Measurements from ENCODE around the gene TOP2A. TPM values are rescaled to one million over a fixed set of nuclear protein-coding genes. Genes with fewer than 3 reads are reported as not detected.
A peak's percentile ranks its signal among the peaks of the same experiment; 100 is the strongest.

TOP2A gene, protein sequence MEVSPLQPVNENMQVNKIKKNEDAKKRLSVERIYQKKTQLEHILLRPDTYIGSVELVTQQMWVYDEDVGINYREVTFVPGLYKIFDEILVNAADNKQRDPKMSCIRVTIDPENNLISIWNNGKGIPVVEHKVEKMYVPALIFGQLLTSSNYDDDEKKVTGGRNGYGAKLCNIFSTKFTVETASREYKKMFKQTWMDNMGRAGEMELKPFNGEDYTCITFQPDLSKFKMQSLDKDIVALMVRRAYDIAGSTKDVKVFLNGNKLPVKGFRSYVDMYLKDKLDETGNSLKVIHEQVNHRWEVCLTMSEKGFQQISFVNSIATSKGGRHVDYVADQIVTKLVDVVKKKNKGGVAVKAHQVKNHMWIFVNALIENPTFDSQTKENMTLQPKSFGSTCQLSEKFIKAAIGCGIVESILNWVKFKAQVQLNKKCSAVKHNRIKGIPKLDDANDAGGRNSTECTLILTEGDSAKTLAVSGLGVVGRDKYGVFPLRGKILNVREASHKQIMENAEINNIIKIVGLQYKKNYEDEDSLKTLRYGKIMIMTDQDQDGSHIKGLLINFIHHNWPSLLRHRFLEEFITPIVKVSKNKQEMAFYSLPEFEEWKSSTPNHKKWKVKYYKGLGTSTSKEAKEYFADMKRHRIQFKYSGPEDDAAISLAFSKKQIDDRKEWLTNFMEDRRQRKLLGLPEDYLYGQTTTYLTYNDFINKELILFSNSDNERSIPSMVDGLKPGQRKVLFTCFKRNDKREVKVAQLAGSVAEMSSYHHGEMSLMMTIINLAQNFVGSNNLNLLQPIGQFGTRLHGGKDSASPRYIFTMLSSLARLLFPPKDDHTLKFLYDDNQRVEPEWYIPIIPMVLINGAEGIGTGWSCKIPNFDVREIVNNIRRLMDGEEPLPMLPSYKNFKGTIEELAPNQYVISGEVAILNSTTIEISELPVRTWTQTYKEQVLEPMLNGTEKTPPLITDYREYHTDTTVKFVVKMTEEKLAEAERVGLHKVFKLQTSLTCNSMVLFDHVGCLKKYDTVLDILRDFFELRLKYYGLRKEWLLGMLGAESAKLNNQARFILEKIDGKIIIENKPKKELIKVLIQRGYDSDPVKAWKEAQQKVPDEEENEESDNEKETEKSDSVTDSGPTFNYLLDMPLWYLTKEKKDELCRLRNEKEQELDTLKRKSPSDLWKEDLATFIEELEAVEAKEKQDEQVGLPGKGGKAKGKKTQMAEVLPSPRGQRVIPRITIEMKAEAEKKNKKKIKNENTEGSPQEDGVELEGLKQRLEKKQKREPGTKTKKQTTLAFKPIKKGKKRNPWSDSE (N-terminal part only)
- 10 to 100 TPM in 2 of 4 donors, 1 to 10 TPM in 2; 1.1 to 69.9 (median 20.3) TPM for polyA plus RNA-seq
- long read RNA-seq, donor 1, result 0 reads
- long read RNA-seq, donor 2, result 0 reads
- long read RNA-seq, donor 3, partial matches to known transcripts, result 12 of 13 reads
- long read RNA-seq, donor 3, other reads (novel, unspliced or antisense), result 0 of 13 reads
- long read RNA-seq, donor 4, result 0 reads
- long read RNA-seq, donor 5, result 0 reads
- long read RNA-seq, donor 6, partial matches to known transcripts, result 5 of 5 reads
- long read RNA-seq, donor 6, other reads (novel, unspliced or antisense), result 0 of 5 reads
- long read RNA-seq, donor 7, partial matches to known transcripts, result 128 of 133 reads
- long read RNA-seq, donor 7, other reads (novel, unspliced or antisense), result 0 of 133 reads
- long read RNA-seq, donor 8, partial matches to known transcripts, result 0 of 1 reads
- long read RNA-seq, donor 8, other reads (novel, unspliced or antisense), result 0 of 1 reads
- long read RNA-seq, donor 9, partial matches to known transcripts, result 0 of 1 reads
- long read RNA-seq, donor 9, other reads (novel, unspliced or antisense), result 0 of 1 reads
- long read RNA-seq, donor 10, partial matches to known transcripts, result 38 of 38 reads
- long read RNA-seq, donor 10, other reads (novel, unspliced or antisense), result 0 of 38 reads

DNA sequence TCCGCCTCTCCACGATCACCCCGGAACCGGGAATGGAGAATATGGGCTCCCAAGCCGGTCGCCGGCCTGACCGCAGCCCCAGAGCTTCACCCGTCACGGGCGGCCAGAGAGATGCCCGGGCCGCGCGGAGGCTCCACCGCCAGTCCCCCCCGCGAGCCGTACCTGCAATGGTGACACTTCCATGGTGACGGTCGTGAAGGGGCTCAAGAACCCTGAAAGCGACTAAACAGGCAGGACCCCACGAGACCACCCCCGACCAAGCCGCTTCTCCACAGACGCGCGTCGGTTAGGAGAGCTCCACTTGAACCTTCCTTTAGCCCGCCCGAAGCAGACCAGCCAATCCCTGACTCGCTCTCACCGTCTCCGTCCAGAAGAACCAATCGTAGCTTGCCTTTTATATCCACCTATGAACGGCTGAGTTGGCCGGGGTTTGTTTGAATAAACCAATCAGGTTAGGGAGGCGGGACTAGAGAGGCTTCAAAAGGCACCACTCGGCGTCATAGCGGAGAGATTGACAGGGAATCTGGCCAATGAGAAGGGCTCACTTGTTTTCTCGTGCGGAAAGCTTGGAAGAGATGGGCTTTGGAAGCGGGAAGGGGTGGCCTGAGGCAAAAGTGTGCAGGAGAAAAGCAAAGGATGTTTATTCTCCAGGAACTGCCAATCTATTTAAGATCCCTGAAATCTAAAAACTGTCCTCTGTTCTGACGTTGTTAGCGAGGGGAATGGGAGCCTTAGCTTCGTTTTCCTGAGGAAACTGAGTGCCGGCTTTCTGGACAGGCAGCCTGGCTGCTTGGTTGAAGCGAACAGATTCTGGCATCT is at the start of gene TOP2A:
TSS of gene TOP2A (minus strand) at position 288 of the 819 bp plus-strand sequence. CDS start at position 183, 105 bp downstream.
- Histone ChIP-seq H3K4me3 (ENCODE audit: low read depth in 1 of 3, low read length in 3 of 3) (peak within 1 kb of the TSS; percentile 26 to 75 (median 59)), H3K27ac (ENCODE audit: low read depth in 1 of 3, low read length in 2 of 3) (peak within 1 kb of the TSS in 2 of 3 donors; percentile 29 to 41), H3K9me3 (ENCODE audit: control insufficient read depth in 2 of 2, insufficient read depth in 1 of 2, low read depth in 1 of 2, low read length in 1 of 2) (no peaks in the 10 kb centered on the region), H3K36me3 (ENCODE audit: control insufficient read depth in 3 of 3, insufficient read depth in 2 of 3, low read depth in 1 of 3, low read length in 3 of 3) (peaks cover 0 to 3% (median 0%) of the 10 kb centered on the region in 3 donors), H3K4me1 (ENCODE audit: control insufficient read depth in 3 of 3, insufficient read depth in 2 of 3, low read depth in 1 of 3, low read length in 2 of 3) (peaks cover 0 to 8% (median 0%) of the 10 kb centered on the region in 3 donors), H3K27me3 (ENCODE audit: control insufficient read depth in 3 of 3, insufficient read depth in 3 of 3, low read length in 3 of 3) (no peaks in the 10 kb centered on the region)
- WGBS, 3 donors, result 0% methylated on average over 48 to 49 of the region's 49 CpGs
- FAIRE-seq, result no peak
- peak; percentile 100 for DNase-seq

DNA sequence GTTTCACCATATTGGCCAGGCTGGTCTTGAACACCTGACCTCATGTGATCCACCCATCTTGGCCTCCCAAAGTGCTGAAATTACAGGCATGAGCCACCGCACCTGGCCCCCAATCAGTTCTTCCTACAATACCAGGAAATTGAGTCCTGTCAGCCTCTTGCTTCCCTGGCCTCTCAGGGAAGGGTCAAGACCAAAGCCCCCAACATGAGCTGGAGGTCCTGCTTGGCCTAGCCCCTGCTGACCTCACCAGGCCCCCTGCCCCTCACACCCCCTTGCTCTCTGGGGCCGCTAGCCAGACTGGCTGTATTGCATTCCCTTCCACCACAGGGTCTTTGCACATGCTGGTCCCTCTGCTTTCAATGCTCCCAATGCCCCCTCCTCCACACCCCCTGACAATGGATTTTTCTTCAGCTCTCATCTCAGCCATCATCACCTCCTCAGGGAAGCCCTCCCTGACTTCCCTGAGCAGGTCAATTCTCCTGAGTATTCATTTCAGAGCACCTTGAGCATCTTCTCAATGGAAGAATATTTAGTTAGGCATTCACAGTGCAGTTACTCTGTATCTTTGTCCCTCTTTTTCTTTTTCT is 49.7 kb upstream of the TOP2A start:
- no peaks in the 10 kb centered on the region for H3K27me3 ChIP-seq (ENCODE audit: control insufficient read depth in 3 of 3, insufficient read depth in 3 of 3, low read length in 3 of 3)
- no peak overlapping the region for H3K4me3 ChIP-seq (ENCODE audit: low read depth in 1 of 3, low read length in 3 of 3)
- 80 to 91% (median 87%) methylated on average over 2 of the region's 2 CpGs for WGBS, 3 donors
- H3K9me3 ChIP-seq (ENCODE audit: control insufficient read depth in 2 of 2, insufficient read depth in 1 of 2, low read depth in 1 of 2, low read length in 1 of 2), result no peaks in the 10 kb centered on the region
- H3K4me1 ChIP-seq (ENCODE audit: control insufficient read depth in 3 of 3, insufficient read depth in 2 of 3, low read depth in 1 of 3, low read length in 2 of 3), result peaks cover 0 to 9% (median 0%) of the 10 kb centered on the region in 3 donors
- H3K36me3 ChIP-seq (ENCODE audit: control insufficient read depth in 3 of 3, insufficient read depth in 2 of 3, low read depth in 1 of 3, low read length in 3 of 3), result no peaks in the 10 kb centered on the region
- FAIRE-seq, result no peak
- no peak for DNase-seq
- H3K27ac ChIP-seq (ENCODE audit: low read depth in 1 of 3, low read length in 2 of 3), result no peak overlapping the region

DNA sequence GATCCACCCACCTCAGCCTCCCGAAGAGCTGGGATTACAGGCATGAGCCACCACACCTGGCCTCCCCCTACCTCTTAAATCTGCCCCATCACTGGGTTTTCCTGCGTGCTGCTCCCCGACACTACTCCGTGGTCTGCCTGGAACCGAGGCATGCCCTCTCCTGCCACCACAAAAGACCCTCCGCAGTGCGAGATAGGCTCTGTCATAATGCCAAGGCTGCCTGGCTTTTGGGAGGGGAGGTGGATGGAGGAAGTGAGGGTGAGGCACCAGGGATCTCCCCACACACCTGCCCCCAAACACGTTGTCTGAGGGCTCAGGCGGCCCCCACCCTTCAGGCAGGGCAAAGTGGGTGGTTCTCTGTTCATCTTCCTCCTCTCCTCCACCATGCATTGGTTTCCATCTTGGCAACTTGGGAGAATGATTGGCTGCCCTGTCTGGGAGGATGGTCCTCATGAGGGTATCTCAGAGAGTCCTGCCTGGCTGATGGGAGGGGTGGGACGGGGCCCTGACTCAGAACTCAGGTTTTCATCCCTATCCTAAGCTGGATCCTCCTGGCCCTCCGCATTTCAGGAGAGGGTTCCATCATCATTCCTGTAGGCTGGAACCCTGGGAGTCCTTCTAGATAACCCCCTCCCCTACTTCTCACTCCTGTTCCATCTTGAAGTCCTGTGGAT is 48.7 kb upstream of the TOP2A start:
- Histone ChIP-seq H3K9me3 (ENCODE audit: control insufficient read depth in 2 of 2, insufficient read depth in 1 of 2, low read depth in 1 of 2, low read length in 1 of 2) (no peaks in the 10 kb centered on the region), H3K4me1 (ENCODE audit: control insufficient read depth in 3 of 3, insufficient read depth in 2 of 3, low read depth in 1 of 3, low read length in 2 of 3) (peaks cover 0 to 16% (median 0%) of the 10 kb centered on the region in 3 donors), H3K4me3 (ENCODE audit: low read depth in 1 of 3, low read length in 3 of 3) (no peak overlapping the region), H3K27me3 (ENCODE audit: control insufficient read depth in 3 of 3, insufficient read depth in 3 of 3, low read length in 3 of 3) (no peaks in the 10 kb centered on the region), H3K36me3 (ENCODE audit: control insufficient read depth in 3 of 3, insufficient read depth in 2 of 3, low read depth in 1 of 3, low read length in 3 of 3) (no peaks in the 10 kb centered on the region), H3K27ac (ENCODE audit: low read depth in 1 of 3, low read length in 2 of 3) (no peak overlapping the region)
- 78 to 84% (median 78%) methylated on average over 10 to 11 of the region's 11 CpGs for WGBS, 3 donors
- no peak for DNase-seq
- FAIRE-seq, result no peak

DNA sequence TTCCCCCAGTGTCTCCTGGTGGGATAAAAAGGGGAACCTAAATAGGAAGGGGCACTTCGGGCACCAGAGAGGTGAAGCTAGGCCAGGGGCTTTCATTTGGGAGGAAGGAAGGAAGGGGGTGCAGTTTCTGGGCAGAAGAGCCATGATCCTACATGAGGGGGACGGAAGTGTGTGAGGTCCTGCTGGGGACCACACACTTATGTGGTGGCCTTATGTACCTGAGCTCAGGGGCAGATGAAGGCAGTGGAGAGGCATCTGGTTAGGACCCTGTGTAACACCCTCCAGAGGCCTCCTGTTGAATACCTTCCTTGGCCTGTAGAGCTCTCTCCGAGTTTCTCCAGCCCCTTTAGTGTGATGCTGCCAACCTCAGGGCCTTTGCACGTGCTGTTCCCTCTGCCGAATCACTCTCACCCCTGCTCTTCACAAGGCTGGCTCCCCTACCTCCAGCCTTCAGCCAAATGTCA is 46.7 kb upstream of the TOP2A start:
- Histone ChIP-seq H3K9me3 (ENCODE audit: control insufficient read depth in 2 of 2, insufficient read depth in 1 of 2, low read depth in 1 of 2, low read length in 1 of 2) (no peaks in the 10 kb centered on the region), H3K4me1 (ENCODE audit: control insufficient read depth in 3 of 3, insufficient read depth in 2 of 3, low read depth in 1 of 3, low read length in 2 of 3) (peaks cover 0 to 15% (median 0%) of the 10 kb centered on the region in 3 donors), H3K27me3 (ENCODE audit: control insufficient read depth in 3 of 3, insufficient read depth in 3 of 3, low read length in 3 of 3) (no peaks in the 10 kb centered on the region), H3K4me3 (ENCODE audit: low read depth in 1 of 3, low read length in 3 of 3) (no peak overlapping the region), H3K27ac (ENCODE audit: low read depth in 1 of 3, low read length in 2 of 3) (no peak overlapping the region), H3K36me3 (ENCODE audit: control insufficient read depth in 3 of 3, insufficient read depth in 2 of 3, low read depth in 1 of 3, low read length in 3 of 3) (no peaks in the 10 kb centered on the region)
- DNase-seq, result no peak
- WGBS, 3 donors, result 88 to 94% (median 91%) methylated on average over 5 of the region's 5 CpGs
- FAIRE-seq, result no peak

DNA sequence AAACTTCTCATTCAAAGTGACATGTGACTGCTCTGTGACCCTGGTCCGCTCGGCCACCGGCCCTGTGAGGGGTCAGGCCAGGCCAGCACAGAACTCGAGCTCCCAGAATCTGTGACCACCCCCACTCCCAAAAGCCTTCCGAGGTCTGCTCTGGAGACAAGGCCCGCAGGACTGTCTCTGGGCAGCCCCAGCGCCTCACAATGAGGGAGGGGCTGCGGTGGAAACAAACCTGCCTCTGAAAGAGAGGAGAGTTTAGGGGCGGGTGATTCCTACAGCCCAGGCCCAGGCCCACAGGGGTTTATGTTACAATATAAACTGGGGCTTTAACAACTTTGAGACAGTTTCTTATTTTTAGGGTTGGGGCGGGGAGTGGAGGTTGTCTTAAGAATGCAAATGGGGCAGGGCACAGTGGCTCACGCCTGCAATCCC is 45.4 kb upstream of the TOP2A start:
- DNase-seq (no peak), FAIRE-seq (no peak)
- Histone ChIP-seq H3K4me1 (ENCODE audit: control insufficient read depth in 3 of 3, insufficient read depth in 2 of 3, low read depth in 1 of 3, low read length in 2 of 3) (peaks cover 0 to 15% (median 0%) of the 10 kb centered on the region in 3 donors), H3K27ac (ENCODE audit: low read depth in 1 of 3, low read length in 2 of 3) (peak overlapping the region in 1 of 3 donors; percentile 3), H3K27me3 (ENCODE audit: control insufficient read depth in 3 of 3, insufficient read depth in 3 of 3, low read length in 3 of 3) (no peaks in the 10 kb centered on the region), H3K36me3 (ENCODE audit: control insufficient read depth in 3 of 3, insufficient read depth in 2 of 3, low read depth in 1 of 3, low read length in 3 of 3) (no peaks in the 10 kb centered on the region), H3K9me3 (ENCODE audit: control insufficient read depth in 2 of 2, insufficient read depth in 1 of 2, low read depth in 1 of 2, low read length in 1 of 2) (no peaks in the 10 kb centered on the region), H3K4me3 (ENCODE audit: low read depth in 1 of 3, low read length in 3 of 3) (no peak overlapping the region)
- WGBS, 3 donors, result 60 to 84% (median 84%) methylated on average over 11 of the region's 11 CpGs

DNA sequence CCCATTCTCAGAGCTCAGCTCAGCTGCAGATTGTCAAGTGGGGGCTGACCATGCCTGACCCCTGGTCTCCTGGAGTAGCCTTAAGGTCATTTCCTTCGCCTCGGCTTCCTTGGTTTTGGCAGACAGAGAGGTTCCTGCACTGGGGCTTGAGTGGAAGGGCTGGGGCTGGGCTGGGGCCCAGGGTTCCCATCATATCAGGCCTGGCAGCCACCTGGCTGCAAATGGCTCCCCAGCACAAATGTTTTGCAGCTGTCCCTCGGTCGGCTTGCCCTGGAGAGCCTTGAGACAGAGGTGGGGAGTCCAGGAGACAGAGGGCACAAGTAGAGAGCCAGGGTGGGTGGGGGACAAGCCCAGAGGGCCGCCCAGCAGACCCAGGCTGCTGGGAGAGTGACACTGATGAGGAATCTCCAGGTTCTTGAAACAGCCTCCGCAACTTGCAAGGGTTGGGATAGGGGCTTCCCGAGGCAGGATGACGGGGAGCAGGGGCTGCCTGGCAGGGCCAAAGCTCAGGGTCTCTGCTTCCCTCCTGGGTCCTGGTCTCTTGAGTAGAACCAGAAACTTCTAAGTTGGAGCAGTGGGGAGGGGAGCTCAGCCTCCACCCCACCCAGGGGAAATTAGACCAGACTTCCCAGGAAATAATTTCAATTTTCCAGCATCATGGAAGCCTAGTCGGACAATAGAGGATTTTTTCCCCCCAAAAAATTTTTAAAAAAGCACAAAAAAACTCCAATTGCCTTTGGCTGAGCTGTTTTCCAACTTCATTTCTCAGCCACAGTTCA is 44.8 kb upstream of the TOP2A start:
- no peak for DNase-seq
- H3K27ac ChIP-seq (ENCODE audit: low read depth in 1 of 3, low read length in 2 of 3), result peak overlapping the region in 1 of 3 donors; percentile 39
- 63 to 81% (median 77%) methylated on average over 9 of the region's 9 CpGs for WGBS, 3 donors
- no peaks in the 10 kb centered on the region for H3K9me3 ChIP-seq (ENCODE audit: control insufficient read depth in 2 of 2, insufficient read depth in 1 of 2, low read depth in 1 of 2, low read length in 1 of 2)
- H3K27me3 ChIP-seq (ENCODE audit: control insufficient read depth in 3 of 3, insufficient read depth in 3 of 3, low read length in 3 of 3), result peaks cover 0 to 3% (median 0%) of the 10 kb centered on the region in 3 donors
- FAIRE-seq, result no peak
- peaks cover 0 to 3% (median 0%) of the 10 kb centered on the region in 3 donors for H3K36me3 ChIP-seq (ENCODE audit: control insufficient read depth in 3 of 3, insufficient read depth in 2 of 3, low read depth in 1 of 3, low read length in 3 of 3)
- H3K4me3 ChIP-seq (ENCODE audit: low read depth in 1 of 3, low read length in 3 of 3), result no peak overlapping the region
- H3K4me1 ChIP-seq (ENCODE audit: control insufficient read depth in 3 of 3, insufficient read depth in 2 of 3, low read depth in 1 of 3, low read length in 2 of 3), result peaks cover 0 to 19% (median 0%) of the 10 kb centered on the region in 3 donors

All from small intestine (tissue), 16 donors.